GM06990 (cell line): ENCODE measurements around the gene ZCCHC2.

Experiments used
- DNase-seq: peaks from one replicate; pipeline ENCODE4 v3.0.0-alpha.2; 2011; ENCODE audit not compliant: insufficient read length; ENCODE audit errors: extremely low read depth
- H3K27me3 ChIP-seq: replicated peaks from 2 replicates; pipeline ENCODE4 v1.6.0; 2011; ENCODE audit warnings: low read length; ENCODE audit not compliant: control insufficient read depth, insufficient read depth
- H3K36me3 ChIP-seq: 2 replicates; pipeline ENCODE4 v1.5.1; 2011; ENCODE audit warnings: low read length; ENCODE audit not compliant: control insufficient read depth, insufficient read depth
- H3K4me3 ChIP-seq: replicated peaks from 2 replicates; pipeline ENCODE4 v1.5.1; 2011; ENCODE audit warnings: low read depth, mild to moderate bottlenecking, control low read depth, low read length
- TF ChIP-seq, protein P1 (sequence below): IDR thresholded peaks from 2 replicates; pipeline ENCODE4 v1.5.1; 2011; ENCODE audit warnings: low read length, control low read depth, mild to moderate bottlenecking, inconsistent platforms; ENCODE audit not compliant: insufficient read depth, poor library complexity, severe bottlenecking

The ZCCHC2 gene

DNA sequence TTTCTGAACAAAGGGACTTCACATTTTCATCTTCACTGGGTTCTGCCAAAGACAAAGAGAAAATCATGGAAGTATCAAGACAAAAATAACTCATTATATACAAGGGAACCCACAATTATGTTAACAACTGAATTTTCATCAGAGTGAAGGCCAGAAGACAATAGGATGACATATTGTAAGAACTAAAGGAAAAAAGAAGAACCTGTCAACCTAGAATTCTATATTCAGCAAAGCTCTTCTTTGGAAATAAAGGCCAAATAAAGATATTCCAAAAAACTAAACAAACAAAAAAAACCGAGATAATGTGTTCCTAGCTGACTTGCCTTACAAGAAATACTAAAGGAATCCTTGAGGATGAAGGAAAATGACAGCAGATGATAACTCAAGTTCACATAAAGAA is 10.3 kb upstream of the ZCCHC2 start:
- TF ChIP-seq, protein P1, sequence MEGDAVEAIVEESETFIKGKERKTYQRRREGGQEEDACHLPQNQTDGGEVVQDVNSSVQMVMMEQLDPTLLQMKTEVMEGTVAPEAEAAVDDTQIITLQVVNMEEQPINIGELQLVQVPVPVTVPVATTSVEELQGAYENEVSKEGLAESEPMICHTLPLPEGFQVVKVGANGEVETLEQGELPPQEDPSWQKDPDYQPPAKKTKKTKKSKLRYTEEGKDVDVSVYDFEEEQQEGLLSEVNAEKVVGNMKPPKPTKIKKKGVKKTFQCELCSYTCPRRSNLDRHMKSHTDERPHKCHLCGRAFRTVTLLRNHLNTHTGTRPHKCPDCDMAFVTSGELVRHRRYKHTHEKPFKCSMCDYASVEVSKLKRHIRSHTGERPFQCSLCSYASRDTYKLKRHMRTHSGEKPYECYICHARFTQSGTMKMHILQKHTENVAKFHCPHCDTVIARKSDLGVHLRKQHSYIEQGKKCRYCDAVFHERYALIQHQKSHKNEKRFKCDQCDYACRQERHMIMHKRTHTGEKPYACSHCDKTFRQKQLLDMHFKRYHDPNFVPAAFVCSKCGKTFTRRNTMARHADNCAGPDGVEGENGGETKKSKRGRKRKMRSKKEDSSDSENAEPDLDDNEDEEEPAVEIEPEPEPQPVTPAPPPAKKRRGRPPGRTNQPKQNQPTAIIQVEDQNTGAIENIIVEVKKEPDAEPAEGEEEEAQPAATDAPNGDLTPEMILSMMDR = no peak
- H3K36me3 ChIP-seq = no peaks in the 10 kb centered on the region
- DNase-seq = no peak
- H3K4me3 ChIP-seq = no peak overlapping the region
- no peaks in the 10 kb centered on the region for H3K27me3 ChIP-seq

DNA sequence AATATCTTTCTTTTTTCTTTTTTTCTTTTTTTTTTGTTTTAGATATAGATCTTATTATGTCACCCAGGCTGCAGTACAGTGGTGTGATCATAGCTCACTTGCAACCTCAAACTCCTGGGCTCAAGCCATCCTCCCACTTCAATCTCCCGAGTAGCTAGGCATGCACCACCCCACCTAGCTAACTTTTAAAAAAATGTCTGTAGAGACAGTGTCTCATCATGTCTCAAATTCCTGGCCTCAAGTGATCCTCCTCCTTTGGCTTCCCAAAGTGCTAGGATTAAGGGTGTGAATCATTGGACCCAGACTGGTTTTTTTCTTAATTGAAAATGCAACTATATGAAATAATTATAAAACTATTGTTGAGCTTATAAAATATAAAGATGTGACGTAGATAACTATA is 9.8 kb upstream of the ZCCHC2 start:
- H3K27me3 ChIP-seq = no peaks in the 10 kb centered on the region
- TF ChIP-seq, protein P1 = no peak
- H3K4me3 ChIP-seq = no peak overlapping the region
- H3K36me3 ChIP-seq = no peaks in the 10 kb centered on the region
- DNase-seq = no peak

DNA sequence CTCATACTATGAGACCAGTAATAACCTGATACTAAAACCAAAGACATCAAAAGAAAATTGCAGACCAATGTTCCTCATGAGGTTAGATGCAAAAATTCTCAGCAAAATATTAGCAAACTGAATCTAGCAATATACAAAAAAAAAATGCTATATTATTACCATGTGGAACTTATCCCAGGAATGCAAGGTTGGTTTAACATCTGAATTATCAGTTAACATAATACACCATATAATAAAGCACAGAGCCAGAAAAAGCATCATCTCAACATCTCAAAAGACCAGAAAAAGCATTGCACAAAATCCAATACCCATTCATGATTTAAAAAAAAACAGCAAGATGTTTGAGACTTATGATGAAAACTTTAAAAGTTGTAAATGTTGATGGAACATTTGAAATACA is 8.3 kb upstream of the ZCCHC2 start:
- TF ChIP-seq, protein P1 = no peak
- DNase-seq = no peak
- Histone ChIP-seq H3K36me3 (no peaks in the 10 kb centered on the region), H3K4me3 (no peak overlapping the region), H3K27me3 (no peaks in the 10 kb centered on the region)

DNA sequence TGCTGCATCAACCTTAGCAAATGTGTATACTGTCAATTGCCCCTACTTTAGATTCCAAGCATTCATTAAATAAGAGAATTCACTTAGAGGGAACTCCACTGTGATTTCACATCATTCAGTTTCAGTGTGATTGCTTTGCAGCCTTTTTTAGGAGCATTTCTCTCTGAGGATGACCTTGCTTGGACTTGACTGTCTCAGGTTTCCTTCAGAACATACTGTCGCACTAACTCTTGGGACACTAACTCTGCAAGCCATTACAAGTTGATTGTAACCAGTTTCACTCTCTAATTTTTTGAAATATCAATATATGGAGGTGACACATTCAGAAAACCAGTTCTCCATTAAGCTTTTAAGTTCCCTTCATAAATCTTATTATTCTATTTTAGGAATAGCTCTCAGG is 6.6 kb upstream of the ZCCHC2 start:
- no peak for DNase-seq
- no peaks in the 10 kb centered on the region for H3K27me3 ChIP-seq
- TF ChIP-seq, protein P1 = no peak
- no peaks in the 10 kb centered on the region for H3K36me3 ChIP-seq
- no peak overlapping the region for H3K4me3 ChIP-seq

DNA sequence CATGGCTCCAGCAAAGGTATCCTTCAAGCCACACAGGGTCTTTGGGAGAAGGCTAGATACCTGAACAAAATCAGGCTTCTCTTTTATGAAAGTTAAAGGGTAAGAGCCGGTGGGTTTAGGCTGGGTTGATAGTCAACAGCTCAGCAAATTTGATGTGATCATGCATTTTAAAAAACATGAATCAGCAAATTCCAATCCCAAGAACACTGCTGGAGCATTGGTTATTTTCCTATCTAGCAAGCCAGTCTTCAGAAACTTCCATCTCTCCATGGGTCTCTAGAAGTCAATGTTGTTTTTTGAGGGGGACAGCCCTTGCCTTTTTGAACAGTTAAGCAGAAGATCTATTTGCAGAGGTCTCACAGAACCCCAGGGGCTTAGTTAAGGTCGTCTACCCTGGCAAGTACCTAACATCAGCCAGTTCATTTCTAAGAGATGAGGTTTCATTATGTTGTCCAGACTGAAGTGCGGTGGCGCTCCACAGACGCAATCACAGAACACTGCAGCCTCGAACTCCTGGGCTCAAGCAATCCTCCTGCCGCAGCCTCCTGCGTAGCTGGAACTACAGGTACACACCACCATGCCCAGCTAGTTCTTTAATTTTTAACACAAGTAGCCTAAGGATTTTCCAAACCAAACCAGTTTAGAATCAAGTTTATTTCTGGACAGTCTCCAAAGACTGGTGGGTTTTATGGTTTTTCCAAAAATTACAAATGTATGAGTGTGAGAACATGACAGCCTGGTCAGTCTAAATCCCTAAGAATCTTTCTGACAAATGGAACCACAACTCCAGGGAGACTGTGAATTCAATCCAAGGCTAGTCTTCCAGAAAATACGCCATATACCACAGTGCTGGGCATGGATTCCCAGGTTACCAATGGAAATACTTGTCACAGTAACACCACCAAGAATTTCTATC is 4.1 kb upstream of the ZCCHC2 start:
- no peak overlapping the region for H3K4me3 ChIP-seq
- TF ChIP-seq, protein P1 = no peak
- DNase-seq = no peak
- H3K36me3 ChIP-seq = no peaks in the 10 kb centered on the region
- H3K27me3 ChIP-seq = no peaks in the 10 kb centered on the region
